ENCODE results near the gene ZNF773.
"Not testable (repeated sequence)": the region's sequence is repeated elsewhere in the genome, so short reads cannot be mapped to it uniquely, and the experiment has no call there.

GRCh38 chr19:57500400-57500799 lies 662 bp downstream of the ZNF773 start:
- TF ChIP-seq CTCF, POLR2A, POLR2AphosphoS5, EP300 (IDR thresholded peaks at IDR 0.05): not testable (repeated sequence)
